HL-60 (cell line): Measurements from ENCODE around the gene AP2A1.

Experiments
- CTCF ChIP-seq: IDR thresholded peaks from one replicate; pipeline ENCODE4 v1.5.1; 2011; ENCODE audit warnings: low read length, control low read depth, inconsistent platforms; ENCODE audit not compliant: insufficient read depth
- GABPA ChIP-seq: IDR thresholded peaks from 2 replicates; pipeline ENCODE4 v1.6.1; 2012; ENCODE audit warnings: low read depth
- POLR2AphosphoS5 ChIP-seq: IDR thresholded peaks from 2 replicates; pipeline ENCODE4 v1.6.1; 2012; ENCODE audit warnings: low read depth
- TF ChIP-seq, protein P1 (sequence below): IDR thresholded peaks from 2 replicates; pipeline ENCODE4 v1.6.1; 2012; ENCODE audit warnings: low read depth; ENCODE audit not compliant: insufficient replicate concordance

GRCh38 chr19:49780861-49781260 is 14.1 kb downstream of the AP2A1 start:
- TF ChIP-seq POLR2AphosphoS5: no peak
- no peak for TF ChIP-seq CTCF
- TF ChIP-seq, protein P1, sequence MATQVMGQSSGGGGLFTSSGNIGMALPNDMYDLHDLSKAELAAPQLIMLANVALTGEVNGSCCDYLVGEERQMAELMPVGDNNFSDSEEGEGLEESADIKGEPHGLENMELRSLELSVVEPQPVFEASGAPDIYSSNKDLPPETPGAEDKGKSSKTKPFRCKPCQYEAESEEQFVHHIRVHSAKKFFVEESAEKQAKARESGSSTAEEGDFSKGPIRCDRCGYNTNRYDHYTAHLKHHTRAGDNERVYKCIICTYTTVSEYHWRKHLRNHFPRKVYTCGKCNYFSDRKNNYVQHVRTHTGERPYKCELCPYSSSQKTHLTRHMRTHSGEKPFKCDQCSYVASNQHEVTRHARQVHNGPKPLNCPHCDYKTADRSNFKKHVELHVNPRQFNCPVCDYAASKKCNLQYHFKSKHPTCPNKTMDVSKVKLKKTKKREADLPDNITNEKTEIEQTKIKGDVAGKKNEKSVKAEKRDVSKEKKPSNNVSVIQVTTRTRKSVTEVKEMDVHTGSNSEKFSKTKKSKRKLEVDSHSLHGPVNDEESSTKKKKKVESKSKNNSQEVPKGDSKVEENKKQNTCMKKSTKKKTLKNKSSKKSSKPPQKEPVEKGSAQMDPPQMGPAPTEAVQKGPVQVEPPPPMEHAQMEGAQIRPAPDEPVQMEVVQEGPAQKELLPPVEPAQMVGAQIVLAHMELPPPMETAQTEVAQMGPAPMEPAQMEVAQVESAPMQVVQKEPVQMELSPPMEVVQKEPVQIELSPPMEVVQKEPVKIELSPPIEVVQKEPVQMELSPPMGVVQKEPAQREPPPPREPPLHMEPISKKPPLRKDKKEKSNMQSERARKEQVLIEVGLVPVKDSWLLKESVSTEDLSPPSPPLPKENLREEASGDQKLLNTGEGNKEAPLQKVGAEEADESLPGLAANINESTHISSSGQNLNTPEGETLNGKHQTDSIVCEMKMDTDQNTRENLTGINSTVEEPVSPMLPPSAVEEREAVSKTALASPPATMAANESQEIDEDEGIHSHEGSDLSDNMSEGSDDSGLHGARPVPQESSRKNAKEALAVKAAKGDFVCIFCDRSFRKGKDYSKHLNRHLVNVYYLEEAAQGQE: no peak
- TF ChIP-seq GABPA: no peak
